ENCODE measurements around the gene PARD6A. TPM values are rescaled to one million over a fixed set of nuclear protein-coding genes. Genes with fewer than 3 reads are reported as not detected.

The PARD6A gene
- total and polyA plus RNA-seq, 2 of the 13 experiments (the other 11 are each of a cell fraction or from before 2014, with no cell fraction given), result 3.5 to 4.3 TPM

DNA sequence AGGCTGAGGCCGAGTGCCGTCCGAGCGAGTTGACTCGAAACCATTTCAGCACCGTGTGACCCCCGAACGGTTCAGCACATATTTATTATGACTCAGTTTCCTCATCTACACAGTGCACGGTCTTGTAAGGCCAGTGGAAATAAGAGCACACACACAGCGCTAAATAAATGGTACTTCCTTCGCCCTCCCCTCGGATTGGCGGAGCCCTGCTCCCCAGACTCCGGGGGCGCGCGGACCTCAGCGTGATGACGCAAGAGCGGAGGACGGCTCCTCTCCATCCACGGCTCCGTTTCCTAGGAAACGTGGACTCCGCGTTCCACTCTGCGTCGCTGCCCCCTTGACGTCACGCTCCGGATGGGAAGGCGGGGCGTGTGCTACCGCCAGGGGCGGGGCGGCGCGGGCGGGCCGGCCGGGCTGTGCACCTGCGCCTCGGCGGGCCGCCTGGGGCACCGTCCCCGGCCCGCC lies at the start of gene PARD6A (continued):
- TF ChIP-seq, protein P1, sequence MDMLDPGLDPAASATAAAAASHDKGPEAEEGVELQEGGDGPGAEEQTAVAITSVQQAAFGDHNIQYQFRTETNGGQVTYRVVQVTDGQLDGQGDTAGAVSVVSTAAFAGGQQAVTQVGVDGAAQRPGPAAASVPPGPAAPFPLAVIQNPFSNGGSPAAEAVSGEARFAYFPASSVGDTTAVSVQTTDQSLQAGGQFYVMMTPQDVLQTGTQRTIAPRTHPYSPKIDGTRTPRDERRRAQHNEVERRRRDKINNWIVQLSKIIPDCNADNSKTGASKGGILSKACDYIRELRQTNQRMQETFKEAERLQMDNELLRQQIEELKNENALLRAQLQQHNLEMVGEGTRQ (IDR thresholded peaks at IDR 0.05; ENCODE audit: low read depth, low read length), result no peak
- TF ChIP-seq, protein P1 (CRISPR knock-in tag; IDR thresholded peaks at IDR 0.05; ENCODE audit: borderline replicate concordance), result no peak; the same call in 1 of the 2 replicates
- TF ChIP-seq ZNF296 (CRISPR knock-in tag; conservative IDR thresholded peaks at IDR 0.05), result no peak
- TF ChIP-seq ETV6 (CRISPR knock-in tag; conservative IDR thresholded peaks at IDR 0.05), result no peak
- TF ChIP-seq NONO (IDR thresholded peaks at IDR 0.05), result no peak
- no peak for TF ChIP-seq NONO (CRISPR knock-in tag; conservative IDR thresholded peaks at IDR 0.05)
- no peak for TF ChIP-seq ZNF652 (CRISPR knock-in tag; IDR thresholded peaks at IDR 0.05; ENCODE audit: borderline replicate concordance, low read depth)
- peak; percentile 72; the same call in 1 of the 2 replicates for TF ChIP-seq CENPT (CRISPR knock-in tag; IDR thresholded peaks at IDR 0.05; ENCODE audit: low read depth)
- 0 out of 2 replicates have a peak, but pooled peaks have one; percentile 9 for TF ChIP-seq ZNF614 (CRISPR knock-in tag; IDR thresholded peaks at IDR 0.05; ENCODE audit: borderline replicate concordance)
- peak; percentile 9 for TF ChIP-seq MED8 (CRISPR knock-in tag; IDR thresholded peaks at IDR 0.05; ENCODE audit: insufficient replicate concordance)
- TF ChIP-seq, protein P2, sequence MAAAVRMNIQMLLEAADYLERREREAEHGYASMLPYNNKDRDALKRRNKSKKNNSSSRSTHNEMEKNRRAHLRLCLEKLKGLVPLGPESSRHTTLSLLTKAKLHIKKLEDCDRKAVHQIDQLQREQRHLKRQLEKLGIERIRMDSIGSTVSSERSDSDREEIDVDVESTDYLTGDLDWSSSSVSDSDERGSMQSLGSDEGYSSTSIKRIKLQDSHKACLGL (CRISPR knock-in tag; IDR thresholded peaks at IDR 0.05), result peak; percentile 77; the same call in 1 of the 2 replicates
- TF ChIP-seq, protein P3, sequence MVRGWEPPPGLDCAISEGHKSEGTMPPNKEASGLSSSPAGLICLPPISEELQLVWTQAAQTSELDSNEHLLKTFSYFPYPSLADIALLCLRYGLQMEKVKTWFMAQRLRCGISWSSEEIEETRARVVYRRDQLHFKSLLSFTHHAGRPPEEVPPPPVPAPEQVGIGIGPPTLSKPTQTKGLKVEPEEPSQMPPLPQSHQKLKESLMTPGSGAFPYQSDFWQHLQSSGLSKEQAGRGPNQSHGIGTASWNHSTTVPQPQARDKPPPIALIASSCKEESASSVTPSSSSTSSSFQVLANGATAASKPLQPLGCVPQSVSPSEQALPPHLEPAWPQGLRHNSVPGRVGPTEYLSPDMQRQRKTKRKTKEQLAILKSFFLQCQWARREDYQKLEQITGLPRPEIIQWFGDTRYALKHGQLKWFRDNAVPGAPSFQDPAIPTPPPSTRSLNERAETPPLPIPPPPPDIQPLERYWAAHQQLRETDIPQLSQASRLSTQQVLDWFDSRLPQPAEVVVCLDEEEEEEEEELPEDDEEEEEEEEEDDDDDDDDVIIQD (CRISPR knock-in tag; IDR thresholded peaks at IDR 0.05; ENCODE audit: low read depth), result no peak
- no peak for TF ChIP-seq MBNL3 (CRISPR knock-in tag; conservative IDR thresholded peaks at IDR 0.05)
- peak; percentile 68 for TF ChIP-seq NFYB (CRISPR knock-in tag; IDR thresholded peaks at IDR 0.05)
- no peak for TF ChIP-seq NCOA5 (CRISPR knock-in tag; IDR thresholded peaks at IDR 0.05)
- TF ChIP-seq, protein P4, sequence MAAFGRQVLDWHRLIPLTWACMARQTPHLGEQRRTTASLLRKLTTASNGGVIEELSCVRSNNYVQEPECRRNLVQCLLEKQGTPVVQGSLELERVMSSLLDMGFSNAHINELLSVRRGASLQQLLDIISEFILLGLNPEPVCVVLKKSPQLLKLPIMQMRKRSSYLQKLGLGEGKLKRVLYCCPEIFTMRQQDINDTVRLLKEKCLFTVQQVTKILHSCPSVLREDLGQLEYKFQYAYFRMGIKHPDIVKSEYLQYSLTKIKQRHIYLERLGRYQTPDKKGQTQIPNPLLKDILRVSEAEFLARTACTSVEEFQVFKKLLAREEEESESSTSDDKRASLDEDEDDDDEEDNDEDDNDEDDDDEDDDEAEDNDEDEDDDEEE (CRISPR knock-in tag; IDR thresholded peaks at IDR 0.05), result no peak
- TF ChIP-seq CREB1 (IDR thresholded peaks at IDR 0.05), result peak; percentile 98
- peak; percentile 89 for TF ChIP-seq CREB1 (CRISPR knock-in tag; IDR thresholded peaks at IDR 0.05)
- peak; percentile 69 for TF ChIP-seq NFYC (CRISPR knock-in tag; IDR thresholded peaks at IDR 0.05)
- TF ChIP-seq ZNF326 (CRISPR knock-in tag; IDR thresholded peaks at IDR 0.05; ENCODE audit: borderline replicate concordance), result no peak
- TF ChIP-seq, protein P5, sequence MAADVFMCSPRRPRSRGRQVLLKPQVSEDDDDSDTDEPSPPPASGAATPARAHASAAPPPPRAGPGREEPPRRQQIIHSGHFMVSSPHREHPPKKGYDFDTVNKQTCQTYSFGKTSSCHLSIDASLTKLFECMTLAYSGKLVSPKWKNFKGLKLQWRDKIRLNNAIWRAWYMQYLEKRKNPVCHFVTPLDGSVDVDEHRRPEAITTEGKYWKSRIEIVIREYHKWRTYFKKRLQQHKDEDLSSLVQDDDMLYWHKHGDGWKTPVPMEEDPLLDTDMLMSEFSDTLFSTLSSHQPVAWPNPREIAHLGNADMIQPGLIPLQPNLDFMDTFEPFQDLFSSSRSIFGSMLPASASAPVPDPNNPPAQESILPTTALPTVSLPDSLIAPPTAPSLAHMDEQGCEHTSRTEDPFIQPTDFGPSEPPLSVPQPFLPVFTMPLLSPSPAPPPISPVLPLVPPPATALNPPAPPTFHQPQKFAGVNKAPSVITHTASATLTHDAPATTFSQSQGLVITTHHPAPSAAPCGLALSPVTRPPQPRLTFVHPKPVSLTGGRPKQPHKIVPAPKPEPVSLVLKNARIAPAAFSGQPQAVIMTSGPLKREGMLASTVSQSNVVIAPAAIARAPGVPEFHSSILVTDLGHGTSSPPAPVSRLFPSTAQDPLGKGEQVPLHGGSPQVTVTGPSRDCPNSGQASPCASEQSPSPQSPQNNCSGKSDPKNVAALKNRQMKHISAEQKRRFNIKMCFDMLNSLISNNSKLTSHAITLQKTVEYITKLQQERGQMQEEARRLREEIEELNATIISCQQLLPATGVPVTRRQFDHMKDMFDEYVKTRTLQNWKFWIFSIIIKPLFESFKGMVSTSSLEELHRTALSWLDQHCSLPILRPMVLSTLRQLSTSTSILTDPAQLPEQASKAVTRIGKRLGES (CRISPR knock-in tag; IDR thresholded peaks at IDR 0.05; ENCODE audit: borderline replicate concordance), result no peak
- no peak for TF ChIP-seq CBX5 (CRISPR knock-in tag; IDR thresholded peaks at IDR 0.05; ENCODE audit: borderline replicate concordance)
- no peak for TF ChIP-seq ZNF501 (CRISPR knock-in tag; IDR thresholded peaks at IDR 0.05)
- no peak for TF ChIP-seq ZNF557 (CRISPR knock-in tag; IDR thresholded peaks at IDR 0.05)

Measured in HepG2 (cell line).